ENCODE data around the gene MYL4. TPM values are rescaled to one million over a fixed set of nuclear protein-coding genes. Genes with fewer than 3 reads are reported as not detected.
"Not testable (repeated sequence)": the region's sequence is repeated elsewhere in the genome, so short reads cannot be mapped to it uniquely, and the experiment has no call there.

The MYL4 gene
- total and polyA plus RNA-seq, 5 donors from 2014 or later = not detected

- ATAC-seq (ENCODE audit: low read depth in 2 of 2) (no peak), DNase-seq (no peak)
- Mint-ChIP-seq H3K27ac (no peak overlapping the region), H3K27me3 (no peaks in the 10 kb centered on the region), H3K36me3 (no peaks in the 10 kb centered on the region), H3K4me1 (peaks cover 0 to 32% (median 5%) of the 10 kb centered on the region in 4 donors), H3K9me3 (peaks cover 0 to 1% (median 0%) of the 10 kb centered on the region in 7 donors), H3K4me3 (no peak overlapping the region)
- H3K9me3 ChIP-seq (ENCODE audit: control insufficient read depth in 2 of 2, low read length in 2 of 2) = no peaks in the 10 kb centered on the region
- H3K27me3 ChIP-seq (ENCODE audit: control insufficient read depth, insufficient read depth, low read length) = no peaks in the 10 kb centered on the region
- no peak overlapping the region for H3K27ac ChIP-seq (ENCODE audit: insufficient read depth, low read length, poor library complexity, severe bottlenecking)
- H3K4me1 ChIP-seq (ENCODE audit: control insufficient read depth, insufficient read depth, low read length, poor library complexity, severe bottlenecking) = peaks cover 7% of the 10 kb centered on the region
- H3K36me3 ChIP-seq (ENCODE audit: control insufficient read depth, insufficient read depth, low read length) = no peaks in the 10 kb centered on the region
- H3K4me3 ChIP-seq (ENCODE audit: low read depth, low read length) = no peak overlapping the region
Measured at GRCh38 chr17:47222047-47222446, 12.9 kb downstream of the MYL4 start.

DNA sequence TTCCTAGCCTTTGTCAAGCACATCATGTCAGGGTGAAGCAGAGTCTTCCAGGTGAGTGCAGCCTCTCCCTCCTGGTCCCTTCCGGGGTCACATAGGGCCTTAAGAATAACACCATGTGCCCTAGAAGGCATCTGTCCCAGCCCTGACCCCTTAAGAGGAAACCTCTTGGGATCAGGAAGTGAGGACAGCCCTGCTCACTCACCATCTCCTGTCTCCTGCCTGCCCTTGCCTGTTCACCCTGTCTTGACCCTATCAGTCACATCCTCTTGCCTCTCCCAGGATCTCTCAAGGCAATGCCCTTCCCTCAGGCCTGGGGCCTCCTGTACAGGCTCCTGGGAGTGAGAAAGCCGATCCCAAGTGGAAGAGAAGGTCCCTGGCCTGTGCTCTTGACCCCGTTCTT, 13.9 kb downstream of the MYL4 start:
- H3K36me3 Mint-ChIP-seq = no peaks in the 10 kb centered on the region
- H3K4me1 ChIP-seq (ENCODE audit: control insufficient read depth, insufficient read depth, low read length, poor library complexity, severe bottlenecking) = peaks cover 7% of the 10 kb centered on the region
- H3K4me3 Mint-ChIP-seq = no peak overlapping the region

DNA sequence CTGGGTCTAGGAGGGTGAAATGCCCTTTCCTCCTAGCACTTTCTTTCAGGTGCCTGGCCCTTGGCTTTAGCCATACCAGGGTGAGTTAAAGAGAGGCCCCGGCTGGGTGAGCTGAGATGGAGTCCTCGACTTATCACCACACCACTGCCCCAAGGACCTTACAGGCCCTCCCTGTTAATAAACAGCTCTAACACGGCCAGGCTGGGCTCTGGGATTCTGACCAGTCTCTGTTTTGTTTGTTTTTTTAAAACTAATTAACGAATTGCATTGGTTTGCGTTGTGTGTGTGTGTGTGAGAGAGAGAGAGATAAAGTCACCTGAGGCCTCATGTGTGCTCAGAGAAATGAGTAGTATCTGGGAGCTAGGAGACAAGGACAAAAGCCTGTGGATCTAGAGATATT, 14.3 kb downstream of the MYL4 start:
- H3K4me3 Mint-ChIP-seq = no peak overlapping the region
- H3K27me3 ChIP-seq (ENCODE audit: control insufficient read depth, insufficient read depth, low read length) = no peaks in the 10 kb centered on the region
- H3K9me3 Mint-ChIP-seq = peaks cover 0 to 1% (median 0%) of the 10 kb centered on the region in 7 donors
- no peak overlapping the region for H3K27ac Mint-ChIP-seq
- peaks cover 7% of the 10 kb centered on the region for H3K4me1 ChIP-seq (ENCODE audit: control insufficient read depth, insufficient read depth, low read length, poor library complexity, severe bottlenecking)
- H3K27me3 Mint-ChIP-seq = no peaks in the 10 kb centered on the region
- H3K4me1 Mint-ChIP-seq = peaks cover 0 to 24% (median 5%) of the 10 kb centered on the region in 4 donors
- no peak for ATAC-seq (ENCODE audit: low read depth in 2 of 2)
- no peak overlapping the region for H3K27ac ChIP-seq (ENCODE audit: insufficient read depth, low read length, poor library complexity, severe bottlenecking)
- H3K4me3 ChIP-seq (ENCODE audit: low read depth, low read length) = no peak overlapping the region
- H3K9me3 ChIP-seq (ENCODE audit: control insufficient read depth in 2 of 2, low read length in 2 of 2) = no peaks in the 10 kb centered on the region
- H3K36me3 Mint-ChIP-seq = no peaks in the 10 kb centered on the region
- DNase-seq = no peak
- H3K36me3 ChIP-seq (ENCODE audit: control insufficient read depth, insufficient read depth, low read length) = no peaks in the 10 kb centered on the region

More for the DNA sequence above, 13.9 kb downstream of the MYL4 start:
- H3K4me3 ChIP-seq (ENCODE audit: low read depth, low read length) = no peak overlapping the region
- H3K27ac Mint-ChIP-seq = peak overlapping the region in 1 of 3 donors; percentile 28
- peaks cover 0 to 28% (median 5%) of the 10 kb centered on the region in 4 donors for H3K4me1 Mint-ChIP-seq
- H3K27me3 ChIP-seq (ENCODE audit: control insufficient read depth, insufficient read depth, low read length) = no peaks in the 10 kb centered on the region
- H3K9me3 ChIP-seq (ENCODE audit: control insufficient read depth in 2 of 2, low read length in 2 of 2) = no peaks in the 10 kb centered on the region
- DNase-seq (no peak), ATAC-seq (ENCODE audit: low read depth in 2 of 2) (no peak)
- no peaks in the 10 kb centered on the region for H3K27me3 Mint-ChIP-seq
- H3K9me3 Mint-ChIP-seq = peaks cover 0 to 1% (median 0%) of the 10 kb centered on the region in 7 donors
- no peaks in the 10 kb centered on the region for H3K36me3 ChIP-seq (ENCODE audit: control insufficient read depth, insufficient read depth, low read length)
- H3K27ac ChIP-seq (ENCODE audit: insufficient read depth, low read length, poor library complexity, severe bottlenecking) = no peak overlapping the region

GRCh38 chr17:47224077-47224476, 14.9 kb downstream of the MYL4 start:
- H3K27me3 ChIP-seq (ENCODE audit: control insufficient read depth, insufficient read depth, low read length); H3K27ac ChIP-seq (ENCODE audit: insufficient read depth, low read length, poor library complexity, severe bottlenecking); H3K9me3 Mint-ChIP-seq; H3K9me3 ChIP-seq (ENCODE audit: control insufficient read depth in 2 of 2, low read length in 2 of 2); H3K36me3 ChIP-seq (ENCODE audit: control insufficient read depth, insufficient read depth, low read length); DNase-seq; ATAC-seq (ENCODE audit: low read depth in 2 of 2); H3K4me3 ChIP-seq (ENCODE audit: low read depth, low read length); H3K4me3 Mint-ChIP-seq; H3K27ac Mint-ChIP-seq; H3K27me3 Mint-ChIP-seq; H3K4me1 ChIP-seq (ENCODE audit: control insufficient read depth, insufficient read depth, low read length, poor library complexity, severe bottlenecking); H3K36me3 Mint-ChIP-seq: not testable (repeated sequence)
- H3K4me1 Mint-ChIP-seq = peaks cover 0 to 19% (median 5%) of the 10 kb centered on the region in 4 donors

DNA sequence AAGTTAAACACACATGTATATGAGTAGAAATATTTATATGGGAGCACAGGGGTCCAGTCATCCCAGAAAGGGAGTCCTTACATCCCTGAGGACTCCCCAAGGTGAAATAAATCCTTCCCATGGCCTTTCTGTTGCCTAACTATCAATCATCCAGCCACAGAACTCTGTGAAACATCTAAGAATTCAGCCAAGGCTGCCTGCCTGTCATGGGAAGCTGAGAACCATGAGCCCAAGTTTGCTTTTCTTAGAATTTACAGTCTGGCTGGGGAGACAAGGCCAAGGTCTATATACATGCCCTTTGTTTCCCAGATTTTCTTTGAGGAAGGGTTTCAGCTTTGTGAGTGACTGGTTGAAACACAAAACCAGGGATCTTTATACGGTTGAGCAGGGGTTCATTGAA, 15.8 kb downstream of the MYL4 start:
- Histone ChIP-seq H3K4me3 (ENCODE audit: low read depth, low read length) (no peak overlapping the region), H3K4me1 (ENCODE audit: control insufficient read depth, insufficient read depth, low read length, poor library complexity, severe bottlenecking) (peaks cover 10% of the 10 kb centered on the region), H3K9me3 (ENCODE audit: control insufficient read depth in 2 of 2, low read length in 2 of 2) (no peaks in the 10 kb centered on the region), H3K36me3 (ENCODE audit: control insufficient read depth, insufficient read depth, low read length) (no peaks in the 10 kb centered on the region), H3K27me3 (ENCODE audit: control insufficient read depth, insufficient read depth, low read length) (no peaks in the 10 kb centered on the region), H3K27ac (ENCODE audit: insufficient read depth, low read length, poor library complexity, severe bottlenecking) (no peak overlapping the region)
- Mint-ChIP-seq H3K27me3 (peaks cover 5% of the 10 kb centered on the region), H3K36me3 (no peaks in the 10 kb centered on the region), H3K4me1 (peaks cover 0 to 22% (median 12%) of the 10 kb centered on the region in 4 donors), H3K27ac (no peak overlapping the region), H3K9me3 (peaks cover 0 to 1% (median 0%) of the 10 kb centered on the region in 7 donors), H3K4me3 (no peak overlapping the region)
- ATAC-seq (ENCODE audit: low read depth in 2 of 2) (no peak), DNase-seq (no peak)

- no peaks in the 10 kb centered on the region for H3K9me3 ChIP-seq (ENCODE audit: control insufficient read depth in 2 of 2, low read length in 2 of 2)
- H3K36me3 ChIP-seq (ENCODE audit: control insufficient read depth, insufficient read depth, low read length) = no peaks in the 10 kb centered on the region
- H3K27me3 Mint-ChIP-seq = peaks cover 5% of the 10 kb centered on the region
- peaks cover 0 to 21% (median 13%) of the 10 kb centered on the region in 4 donors for H3K4me1 Mint-ChIP-seq
- H3K27ac ChIP-seq (ENCODE audit: insufficient read depth, low read length, poor library complexity, severe bottlenecking) = no peak overlapping the region
- peaks cover 0 to 1% (median 0%) of the 10 kb centered on the region in 7 donors for H3K9me3 Mint-ChIP-seq
- H3K27ac Mint-ChIP-seq = peak overlapping the region in 1 of 3 donors; percentile 46
- no peak overlapping the region for H3K4me3 ChIP-seq (ENCODE audit: low read depth, low read length)
- H3K27me3 ChIP-seq (ENCODE audit: control insufficient read depth, insufficient read depth, low read length) = no peaks in the 10 kb centered on the region
- no peak overlapping the region for H3K4me3 Mint-ChIP-seq
- ATAC-seq (ENCODE audit: low read depth in 2 of 2) = no peak
- peaks cover 9% of the 10 kb centered on the region for H3K4me1 ChIP-seq (ENCODE audit: control insufficient read depth, insufficient read depth, low read length, poor library complexity, severe bottlenecking)
- DNase-seq = no peak
- H3K36me3 Mint-ChIP-seq = no peaks in the 10 kb centered on the region
Measured at GRCh38 chr17:47225436-47225858, 16.3 kb downstream of the MYL4 start.

DNA sequence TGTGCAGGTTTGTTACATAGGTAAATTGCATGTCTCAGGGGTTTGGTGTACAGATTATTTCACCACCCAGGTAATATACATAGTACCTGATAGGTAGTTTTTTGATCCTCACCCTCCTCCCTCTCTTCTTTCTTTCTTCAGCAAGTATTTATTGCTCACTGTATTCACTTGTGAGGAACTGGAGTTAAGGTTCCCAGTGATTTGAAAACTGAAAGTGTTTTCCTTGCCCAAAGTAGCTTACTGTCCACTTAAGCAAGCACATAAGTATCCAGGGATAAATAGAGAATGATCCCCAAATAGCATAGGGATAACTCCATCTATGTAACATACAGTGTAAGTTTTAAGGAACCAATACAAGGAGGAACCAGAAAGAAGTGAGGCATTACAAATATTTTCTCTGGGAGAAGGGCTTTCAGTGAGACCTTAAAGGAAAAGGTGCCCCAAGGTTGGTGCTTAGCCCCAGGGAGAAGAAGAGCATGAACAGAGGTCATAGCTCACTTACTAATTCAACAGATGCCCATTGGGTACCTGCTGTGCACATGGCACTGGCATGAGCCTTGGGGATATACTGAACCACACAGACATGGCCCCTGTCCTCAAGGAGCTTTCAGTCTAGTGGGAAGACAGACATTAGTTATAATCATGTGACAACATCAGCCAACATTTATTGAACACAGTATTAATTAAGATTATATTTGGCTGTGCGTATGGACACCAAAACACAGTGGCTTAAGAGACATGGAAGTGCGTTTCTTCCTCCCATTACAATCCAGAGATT, 17.0 kb downstream of the MYL4 start:
- Mint-ChIP-seq H3K27ac (peak overlapping the region in 1 of 3 donors; percentile 46), H3K4me1 (peaks cover 0 to 16% (median 12%) of the 10 kb centered on the region in 4 donors), H3K9me3 (peaks cover 0 to 1% (median 0%) of the 10 kb centered on the region in 7 donors), H3K36me3 (no peaks in the 10 kb centered on the region), H3K27me3 (peaks cover 5% of the 10 kb centered on the region), H3K4me3 (no peak overlapping the region)
- Histone ChIP-seq H3K27ac (ENCODE audit: insufficient read depth, low read length, poor library complexity, severe bottlenecking) (no peak overlapping the region), H3K4me1 (ENCODE audit: control insufficient read depth, insufficient read depth, low read length, poor library complexity, severe bottlenecking) (peaks cover 3% of the 10 kb centered on the region), H3K27me3 (ENCODE audit: control insufficient read depth, insufficient read depth, low read length) (no peaks in the 10 kb centered on the region), H3K4me3 (ENCODE audit: low read depth, low read length) (no peak overlapping the region), H3K36me3 (ENCODE audit: control insufficient read depth, insufficient read depth, low read length) (no peaks in the 10 kb centered on the region), H3K9me3 (ENCODE audit: control insufficient read depth in 2 of 2, low read length in 2 of 2) (no peaks in the 10 kb centered on the region)
- DNase-seq (no peak), ATAC-seq (ENCODE audit: low read depth in 2 of 2) (no peak)

DNA sequence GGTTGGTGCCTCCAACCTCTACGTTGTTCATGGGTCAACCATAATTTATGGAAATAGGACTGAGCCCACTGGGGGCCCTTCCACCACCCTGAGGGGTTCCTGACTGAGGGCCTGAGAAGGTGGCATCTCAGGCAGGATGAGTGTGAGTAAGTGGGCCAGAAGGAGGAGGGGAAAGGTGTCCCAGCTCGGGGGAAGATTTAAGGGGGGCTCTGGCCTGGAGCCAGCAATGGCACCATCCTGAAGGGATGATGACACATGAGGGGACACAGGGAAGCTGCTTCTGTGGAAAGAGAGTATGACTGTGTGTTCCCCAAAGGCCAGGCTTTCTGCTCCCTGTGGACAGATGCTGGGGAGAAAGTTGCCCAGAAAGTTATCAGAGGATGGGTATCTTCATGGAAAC, 18.7 kb downstream of the MYL4 start:
- Mint-ChIP-seq H3K9me3 (no peaks in the 10 kb centered on the region), H3K4me1 (peaks cover 0 to 13% (median 11%) of the 10 kb centered on the region in 4 donors), H3K36me3 (no peaks in the 10 kb centered on the region), H3K27ac (no peak overlapping the region), H3K27me3 (peaks cover 5% of the 10 kb centered on the region), H3K4me3 (no peak overlapping the region)
- no peaks in the 10 kb centered on the region for H3K27me3 ChIP-seq (ENCODE audit: control insufficient read depth, insufficient read depth, low read length)
- ATAC-seq (ENCODE audit: low read depth in 2 of 2) = no peak
- H3K4me1 ChIP-seq (ENCODE audit: control insufficient read depth, insufficient read depth, low read length, poor library complexity, severe bottlenecking) = peaks cover 3% of the 10 kb centered on the region
- H3K27ac ChIP-seq (ENCODE audit: insufficient read depth, low read length, poor library complexity, severe bottlenecking) = no peak overlapping the region
- H3K9me3 ChIP-seq (ENCODE audit: control insufficient read depth in 2 of 2, low read length in 2 of 2) = no peaks in the 10 kb centered on the region
- no peaks in the 10 kb centered on the region for H3K36me3 ChIP-seq (ENCODE audit: control insufficient read depth, insufficient read depth, low read length)
- H3K4me3 ChIP-seq (ENCODE audit: low read depth, low read length) = no peak overlapping the region
- no peak for DNase-seq
